Measurements from ENCODE around the gene MCU. TPM values are rescaled to one million over a fixed set of nuclear protein-coding genes. Genes with fewer than 3 reads are reported as not detected.
"Not testable (repeated sequence)": the region's sequence is repeated elsewhere in the genome, so short reads cannot be mapped to it uniquely, and the experiment has no call there.

Gene MCU
- total and polyA plus RNA-seq, 2 donors (not counting 1 experiment from before 2014, with no cell fraction given), result 11.7 to 21.1 TPM

- WGBS (ENCODE audit: insufficient coverage), result no CpG with 5 or more reads among the region's 1 CpG
- Histone ChIP-seq H3K27me3 (replicated peaks in 1 of 4; ENCODE audit: control extremely low read depth in 1 of 4, control insufficient read depth in 3 of 4, insufficient read depth in 4 of 4, low read length in 3 of 4) (peaks cover 0 to 6% (median 2%) of the 10 kb centered on the region in 4 experiments), H3K27ac (ENCODE audit: low read length in 2 of 2) (no peak overlapping the region), H3K9me3 (ENCODE audit: control extremely low read depth in 1 of 3, control insufficient read depth in 2 of 3, insufficient read depth in 1 of 3, low read length in 2 of 3) (no peaks in the 10 kb centered on the region), H3K4me3 (ENCODE audit: control extremely low read depth in 1 of 5, extremely low read depth in 1 of 5, insufficient read depth in 1 of 5, low read depth in 2 of 5, low read length in 4 of 5) (no peak overlapping the region), H3K79me2 (ENCODE audit: control insufficient read depth, insufficient read depth, low read length) (no peaks in the 10 kb centered on the region), H3K4me2 (replicated peaks; ENCODE audit: low read depth, low read length, poor library complexity, severe bottlenecking) (no peak overlapping the region), H3K9ac (ENCODE audit: low read length) (no peak overlapping the region), H2AFZ (ENCODE audit: insufficient read depth, low read depth, low read length, poor library complexity, severe bottlenecking) (no peak overlapping the region), H4K20me1 (ENCODE audit: control insufficient read depth, insufficient read depth, low read length, poor library complexity, severe bottlenecking) (no peaks in the 10 kb centered on the region), H3K36me3 (replicated peaks in 1 of 2; ENCODE audit: control extremely low read depth in 1 of 2, control insufficient read depth in 1 of 2, extremely low read depth in 1 of 2, insufficient read depth in 2 of 2, low read length in 1 of 2) (no peaks in the 10 kb centered on the region), H3K4me1 (ENCODE audit: control insufficient read depth in 2 of 2, insufficient read depth in 2 of 2, low read length in 2 of 2) (no peaks in the 10 kb centered on the region)
- TF ChIP-seq CTCF (IDR thresholded peaks at IDR 0.05), result no peak
- TF ChIP-seq EZH2 (IDR thresholded peaks at IDR 0.05; ENCODE audit: borderline replicate concordance, insufficient read depth, low read depth, low read length, poor library complexity, severe bottlenecking), result no peak
- CTCF ChIA-PET, result interaction anchor here (0.9 kb wide), 1 partner anchor 28 kb away, joined by 4 read pairs; no protein-coding TSS in a partner anchor
- no peak overlapping the region for H3K27ac Mint-ChIP-seq
- no peaks in the 10 kb centered on the region for H3K4me1 Mint-ChIP-seq
- peaks cover under 1% of the 10 kb centered on the region for H3K27me3 Mint-ChIP-seq
- no peaks in the 10 kb centered on the region for H3K9me3 Mint-ChIP-seq (ENCODE audit: insufficient read depth)
- POLR2A ChIA-PET, result no interaction called here
- intact Hi-C loops (cut with micrococcal nuclease), result no loop called here
- ATAC-seq (ENCODE audit: low read depth) (no peak), DNase-seq (no peak)
- H3K4me3 Mint-ChIP-seq, result no peak overlapping the region
These were observed 207.6 kb downstream of the MCU start for GRCh38 chr10:72899545-72899944.

DNA sequence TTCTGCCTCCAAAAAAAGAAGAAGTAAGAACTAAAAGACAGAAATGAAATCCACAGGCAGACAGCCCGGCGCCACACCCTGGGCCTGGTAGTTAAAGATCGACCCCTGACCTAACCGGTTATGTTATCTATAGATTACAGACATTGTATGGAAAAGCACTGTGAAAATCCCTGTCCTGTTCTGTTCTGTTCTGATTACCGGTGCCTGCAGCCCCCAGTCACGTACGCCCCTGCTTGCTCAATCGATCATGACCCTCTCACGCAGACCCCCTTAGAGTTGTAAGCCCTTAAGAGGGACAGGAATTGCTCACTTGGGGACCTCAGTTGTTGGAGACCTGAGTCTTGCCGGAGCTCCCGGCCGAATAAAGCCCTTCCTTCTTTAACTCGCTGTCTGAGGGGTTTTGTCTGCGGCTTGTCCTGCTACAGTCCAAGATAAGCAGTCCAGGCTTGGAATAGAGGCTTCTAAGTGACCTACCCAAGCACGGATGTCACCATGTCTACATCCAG, 212.1 kb downstream of the MCU start:
- H3K9me3 Mint-ChIP-seq (ENCODE audit: insufficient read depth); H3K27ac ChIP-seq (ENCODE audit: low read length in 2 of 2); ATAC-seq (ENCODE audit: low read depth); H3K27me3 ChIP-seq (replicated peaks in 1 of 4; ENCODE audit: control extremely low read depth in 1 of 4, control insufficient read depth in 3 of 4, insufficient read depth in 4 of 4, low read length in 3 of 4); H3K27me3 Mint-ChIP-seq; H2AFZ ChIP-seq (ENCODE audit: insufficient read depth, low read depth, low read length, poor library complexity, severe bottlenecking); CTCF ChIA-PET; DNase-seq; H3K4me3 ChIP-seq (ENCODE audit: control extremely low read depth in 1 of 5, extremely low read depth in 1 of 5, insufficient read depth in 1 of 5, low read depth in 2 of 5, low read length in 4 of 5); H3K9ac ChIP-seq (ENCODE audit: low read length); intact Hi-C loops (cut with micrococcal nuclease); H3K79me2 ChIP-seq (ENCODE audit: control insufficient read depth, insufficient read depth, low read length); H3K4me2 ChIP-seq (replicated peaks; ENCODE audit: low read depth, low read length, poor library complexity, severe bottlenecking); H3K9me3 ChIP-seq (ENCODE audit: control extremely low read depth in 1 of 3, control insufficient read depth in 2 of 3, insufficient read depth in 1 of 3, low read length in 2 of 3); H3K36me3 ChIP-seq (replicated peaks in 1 of 2; ENCODE audit: control extremely low read depth in 1 of 2, control insufficient read depth in 1 of 2, extremely low read depth in 1 of 2, insufficient read depth in 2 of 2, low read length in 1 of 2); H4K20me1 ChIP-seq (ENCODE audit: control insufficient read depth, insufficient read depth, low read length, poor library complexity, severe bottlenecking); POLR2A ChIA-PET; H3K4me1 ChIP-seq (ENCODE audit: control insufficient read depth in 2 of 2, insufficient read depth in 2 of 2, low read length in 2 of 2); H3K4me1 Mint-ChIP-seq; H3K27ac Mint-ChIP-seq; H3K4me3 Mint-ChIP-seq: not testable (repeated sequence)
- 97% methylated on average over 10 of the region's 15 CpGs for WGBS (ENCODE audit: insufficient coverage)

All from B cell (primary cell).